Thyroid gland (tissue), 4 donors: ENCODE measurements around the gene RBBP4.

ENCODE experiments used
- CTCF ChIP-seq, 6 experiments: fragments of 200-600 bp in 3 of 6; fragments of 450-650 bp in 3 of 6; sonication (generic) in 3 of 6; IDR thresholded peaks; one replicate each; pipeline ENCODE4 v1.5.1; 2016 to 2019; ENCODE audit warnings: antibody characterized with exemption in 6 of 6, mild to moderate bottlenecking in 2 of 6, inconsistent platforms in 1 of 6, moderate library complexity in 1 of 6
- POLR2A ChIP-seq, 2 donors: fragments of 450-650 bp; IDR thresholded peaks; one replicate each; pipeline ENCODE4 v1.6.1; 2017; ENCODE audit warnings: antibody characterized with exemption in 2 of 2, mild to moderate bottlenecking in 2 of 2, moderate library complexity in 1 of 2

- no peak for TF ChIP-seq CTCF (IDR thresholded peaks at IDR 0.05)
- TF ChIP-seq POLR2A (IDR thresholded peaks at IDR 0.05), result no peak
These were observed 78.4 kb downstream of the RBBP4 start for GRCh38 chr1:32729254-32730046.
